ENCODE results near the gene SCLY.
"Not testable (repeated sequence)": the region's sequence is repeated elsewhere in the genome, so short reads cannot be mapped to it uniquely, and the experiment has no call there.

SCLY gene

DNA sequence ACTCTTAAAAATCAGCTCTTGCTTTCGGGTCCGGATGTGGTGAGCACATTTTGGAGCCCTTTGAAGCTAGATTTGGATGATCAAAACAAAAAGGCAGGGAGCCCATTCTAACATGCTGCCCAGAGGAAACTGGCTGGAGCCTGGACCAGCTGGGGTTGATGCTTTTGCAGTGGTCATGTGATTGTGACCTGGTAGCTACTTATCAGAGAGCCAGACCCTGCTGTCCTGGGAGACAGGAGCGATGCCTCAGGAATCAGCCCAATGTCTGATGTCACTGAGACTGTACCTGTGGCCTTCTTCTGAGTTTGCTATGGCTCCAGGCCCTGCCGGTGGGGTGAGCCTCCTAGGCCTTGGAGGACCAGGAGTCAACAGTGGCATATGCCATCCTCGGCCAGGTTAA is 18.7 kb upstream of the SCLY start:
- no peak for DNase-seq

DNA sequence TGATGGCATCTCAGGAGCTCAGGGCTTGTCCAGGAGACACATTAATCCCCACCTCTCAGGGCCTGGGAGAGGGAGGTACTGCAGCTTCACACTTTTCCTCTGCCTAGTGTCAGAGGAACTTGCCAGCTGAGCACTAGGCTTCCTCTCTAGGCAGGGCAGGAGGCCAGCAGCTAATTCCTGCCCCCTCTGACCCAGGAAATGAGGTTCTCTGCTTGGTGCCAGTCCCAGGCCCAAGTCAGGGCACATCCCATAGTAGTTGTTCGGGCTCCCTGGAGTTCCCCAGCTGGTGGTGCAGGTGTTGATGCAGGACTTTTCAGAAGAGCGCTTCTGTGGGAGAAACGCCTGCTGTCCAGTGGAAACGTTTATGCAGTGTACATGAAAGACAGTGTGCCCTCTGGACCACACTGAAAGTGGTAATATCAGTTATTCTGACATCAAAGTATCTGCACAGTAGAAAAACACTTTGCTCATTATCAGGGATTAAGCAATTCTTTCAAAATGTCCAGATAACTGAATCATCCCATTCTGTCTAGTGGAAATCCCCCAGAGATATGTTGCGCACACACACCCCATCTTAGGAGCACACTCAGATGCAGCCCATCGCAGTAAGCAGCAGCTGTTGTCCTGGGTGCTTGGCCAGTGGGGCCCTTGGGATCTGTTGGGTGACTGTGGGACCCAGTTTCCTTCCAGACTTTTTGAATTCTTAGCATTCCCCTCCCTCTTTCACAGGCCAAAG is 17.8 kb upstream of the SCLY start:
- no peak for DNase-seq

- no peak for DNase-seq
Observed at GRCh38 chr2:238043851-238044250, 16.9 kb upstream of the SCLY start.

- DNase-seq: no peak
Observed at GRCh38 chr2:238045575-238045974, 15.2 kb upstream of the SCLY start.

GRCh38 chr2:238046725-238047270 is 14.0 kb upstream of the SCLY start:
- DNase-seq: no peak

DNA sequence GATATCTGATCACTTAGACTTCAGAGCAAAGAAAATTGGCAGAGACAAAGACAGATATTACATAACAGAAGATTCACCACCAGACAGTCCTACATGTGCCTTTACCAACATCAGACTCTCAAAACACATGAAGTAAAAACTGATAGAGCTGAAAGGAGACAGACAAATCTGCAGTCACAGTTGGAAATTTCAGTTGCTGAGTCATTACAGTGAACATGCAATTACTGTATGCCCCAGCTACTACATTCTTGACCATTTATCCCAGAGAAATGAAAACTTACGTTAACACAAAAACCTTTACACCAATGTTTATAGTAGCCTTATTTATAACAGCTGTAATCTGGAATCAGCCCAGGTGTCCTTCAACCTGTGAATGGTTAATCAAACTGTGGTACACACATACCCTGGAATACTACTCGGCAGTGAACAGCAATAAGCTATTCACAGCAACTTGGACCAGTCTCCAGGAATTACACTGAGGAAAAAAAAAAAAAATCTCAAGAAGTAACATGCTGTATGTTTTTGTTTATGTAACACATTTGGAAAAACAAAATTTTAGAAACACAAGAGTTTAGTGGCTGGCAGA is 7.5 kb upstream of the SCLY start:
- no peak for DNase-seq

DNA sequence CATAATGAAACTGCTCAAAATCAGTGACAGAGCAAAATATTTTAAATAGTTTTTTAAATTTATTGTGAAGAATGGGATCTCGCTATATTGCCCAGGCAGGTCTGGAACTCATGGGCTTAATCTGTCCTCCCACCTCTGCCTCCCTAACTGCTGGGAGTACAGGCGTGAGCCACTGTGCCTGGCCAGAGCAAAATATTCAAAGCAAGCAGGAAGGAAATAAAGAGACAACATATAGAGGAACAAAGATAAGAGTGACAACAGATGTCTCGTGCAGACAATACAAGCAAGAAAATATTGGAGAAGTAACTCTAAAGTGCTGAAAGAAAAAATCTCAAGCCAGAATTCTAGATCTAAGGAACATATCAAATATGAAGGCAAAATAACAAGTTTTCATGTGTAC is 5.0 kb upstream of the SCLY start:
- DNase-seq: no peak

- DNase-seq: peak; percentile 45
Observed at GRCh38 chr2:238057696-238058575, 2.9 kb upstream of the SCLY start.

DNA sequence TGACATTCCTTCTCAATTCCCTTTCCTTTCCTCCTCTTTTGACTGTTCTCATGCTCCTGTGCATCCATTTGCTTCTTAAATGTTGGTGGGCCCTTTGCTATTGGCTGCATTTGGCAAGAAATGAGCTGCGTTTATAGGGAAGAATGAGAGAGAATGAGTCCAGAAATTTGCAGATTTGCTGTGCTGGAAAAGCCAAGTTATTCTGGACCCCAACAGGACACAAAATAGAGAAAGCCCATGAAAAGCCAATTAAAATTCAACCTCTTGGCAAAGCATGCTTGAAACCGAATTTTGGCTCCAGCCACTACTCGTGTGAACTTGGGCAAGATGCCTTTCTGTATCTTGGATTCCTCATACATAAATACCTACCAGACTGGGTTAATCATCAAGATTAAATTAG is 1.3 kb upstream of the SCLY start:
- no peak for DNase-seq

- no peak for DNase-seq
Observed at GRCh38 chr2:238060096-238060541, 682 bp upstream of the SCLY start.

DNA sequence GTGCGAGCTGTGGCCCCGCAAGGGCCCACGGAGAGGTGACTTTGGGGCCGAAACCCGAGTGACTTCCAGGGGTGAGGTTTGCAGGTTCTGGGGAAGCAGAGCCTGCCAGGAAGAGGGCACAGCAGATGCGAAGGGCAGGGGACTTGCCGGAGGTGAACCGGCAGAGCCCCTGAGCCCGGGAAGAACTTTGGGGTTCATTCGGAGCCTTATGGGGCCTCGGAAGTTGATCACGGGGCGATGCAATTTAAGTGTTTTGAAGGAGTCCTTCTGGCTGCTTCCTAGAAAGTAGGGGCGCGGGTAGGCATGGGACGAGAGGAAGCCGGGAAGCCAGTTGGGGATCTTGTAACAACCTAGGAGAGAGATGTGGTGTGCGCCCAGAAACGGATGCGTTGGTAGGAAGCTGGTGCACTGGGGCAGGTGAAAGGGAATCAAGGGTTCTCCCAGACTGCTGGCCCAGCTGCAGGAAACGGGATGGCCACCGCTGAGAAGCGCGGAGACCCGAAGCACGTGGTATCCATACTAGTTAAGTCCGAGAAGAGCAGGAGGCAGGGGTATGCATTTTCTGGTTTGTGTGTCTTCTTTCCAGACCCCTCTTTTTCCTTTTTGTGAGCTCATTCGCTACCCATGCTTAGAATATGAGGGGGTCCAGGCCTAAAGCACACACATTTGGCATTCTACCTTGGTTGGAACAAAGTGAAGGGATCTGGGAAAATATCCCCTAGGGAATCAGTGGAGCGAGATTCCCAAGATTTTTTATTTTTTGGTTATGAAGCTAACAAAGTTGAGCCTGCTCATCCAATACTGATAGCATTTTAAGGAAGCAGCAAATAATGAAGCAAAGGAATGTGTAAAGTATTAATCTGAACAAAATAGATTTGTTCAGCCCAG is 758 bp downstream of the SCLY start:
- peak; percentile 75 for DNase-seq

GRCh38 chr2:238063414-238064189 is 2.8 kb downstream of the SCLY start:
- DNase-seq: peak; percentile 37

DNA sequence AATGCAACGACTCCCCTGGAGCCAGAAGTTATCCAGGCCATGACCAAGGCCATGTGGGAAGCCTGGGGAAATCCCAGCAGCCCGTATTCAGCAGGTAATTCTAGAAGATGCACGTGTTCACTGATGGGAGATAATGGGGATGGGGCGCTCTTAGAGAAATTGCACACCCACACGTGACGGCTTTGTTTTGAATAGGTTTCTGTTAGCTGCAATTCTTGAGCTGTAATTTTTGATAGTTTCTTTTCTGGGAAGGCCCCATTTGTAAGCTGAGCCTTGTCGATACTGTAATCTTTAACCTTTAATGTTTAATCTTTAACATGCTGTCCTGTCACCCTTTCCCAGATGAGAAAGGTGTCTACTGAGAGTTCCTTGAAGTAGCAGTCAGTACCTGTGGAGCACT is 3.6 kb downstream of the SCLY start:
- DNase-seq: no peak

- DNase-seq: no peak
Observed at GRCh38 chr2:238065071-238065846, 4.5 kb downstream of the SCLY start.

DNA sequence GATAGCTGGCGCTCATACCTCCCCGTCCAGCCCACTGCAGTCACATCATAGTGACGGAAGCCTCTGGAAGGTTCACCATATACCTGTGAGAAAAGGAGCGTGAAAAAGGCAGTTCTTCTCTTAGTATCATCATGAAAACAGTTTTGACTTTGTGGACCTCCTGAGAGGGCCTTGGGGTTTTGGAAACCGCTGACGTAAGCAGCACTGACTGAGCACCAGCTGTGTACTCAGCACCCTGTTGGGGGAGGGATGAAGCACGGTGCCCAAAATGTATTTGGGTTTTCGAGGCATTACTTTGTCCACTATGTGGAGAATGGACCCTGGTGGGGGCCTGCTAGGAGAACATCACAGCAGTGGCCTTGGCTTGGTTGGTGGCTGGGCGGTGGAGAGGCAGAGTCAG is 5.4 kb downstream of the SCLY start:
- no peak for DNase-seq

GRCh38 chr2:238066718-238067117 is 5.9 kb downstream of the SCLY start:
- not testable (repeated sequence) for DNase-seq

DNA sequence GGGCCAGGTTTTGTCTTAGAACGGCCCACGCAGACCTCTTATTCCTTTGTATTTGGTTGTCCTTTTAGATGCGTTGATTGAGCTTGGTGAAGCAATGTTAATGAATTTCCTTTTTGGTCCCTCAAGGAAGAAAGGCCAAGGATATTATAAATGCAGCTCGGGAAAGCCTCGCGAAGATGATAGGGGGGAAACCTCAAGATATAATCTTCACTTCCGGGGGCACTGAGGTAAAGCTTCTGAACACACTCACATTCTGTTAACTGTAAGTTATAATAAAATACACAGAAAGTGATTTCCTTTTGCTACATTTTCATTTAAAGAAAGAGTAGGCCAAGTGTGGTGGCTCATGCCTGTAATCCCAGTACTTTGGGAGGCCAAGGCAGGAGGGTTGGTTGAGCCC is 7.1 kb downstream of the SCLY start:
- no peak for DNase-seq

DNA sequence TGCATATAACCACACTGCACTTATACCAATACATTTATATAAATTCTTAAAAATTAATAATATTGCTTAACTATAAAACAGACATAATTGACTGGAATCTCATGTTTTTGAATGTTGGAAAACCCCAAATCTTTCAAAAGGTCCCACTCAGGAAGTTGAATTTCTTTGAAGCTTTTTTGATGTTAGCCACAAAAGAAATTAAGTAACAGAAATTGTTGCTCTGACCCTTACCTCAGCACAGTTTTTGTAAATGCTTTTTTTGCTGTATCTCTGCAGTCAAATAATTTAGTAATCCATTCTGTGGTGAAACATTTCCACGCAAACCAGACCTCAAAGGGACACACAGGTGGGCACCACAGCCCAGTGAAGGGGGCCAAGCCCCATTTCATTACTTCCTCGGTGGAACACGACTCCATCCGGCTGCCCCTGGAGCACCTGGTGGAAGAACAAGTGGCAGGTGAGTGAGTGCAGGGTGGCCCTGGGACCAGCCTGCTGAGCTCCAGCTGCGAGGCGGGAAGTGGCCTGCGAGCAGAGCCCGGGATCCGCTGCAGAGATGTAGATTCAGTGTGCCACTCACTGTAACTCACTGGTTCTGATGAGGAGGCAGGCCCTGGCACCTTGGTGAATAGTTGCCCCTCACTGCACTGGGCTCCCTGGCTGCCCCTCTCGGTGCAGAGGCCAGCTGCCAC is 8.4 kb downstream of the SCLY start:
- peak; percentile 35 for DNase-seq

DNA sequence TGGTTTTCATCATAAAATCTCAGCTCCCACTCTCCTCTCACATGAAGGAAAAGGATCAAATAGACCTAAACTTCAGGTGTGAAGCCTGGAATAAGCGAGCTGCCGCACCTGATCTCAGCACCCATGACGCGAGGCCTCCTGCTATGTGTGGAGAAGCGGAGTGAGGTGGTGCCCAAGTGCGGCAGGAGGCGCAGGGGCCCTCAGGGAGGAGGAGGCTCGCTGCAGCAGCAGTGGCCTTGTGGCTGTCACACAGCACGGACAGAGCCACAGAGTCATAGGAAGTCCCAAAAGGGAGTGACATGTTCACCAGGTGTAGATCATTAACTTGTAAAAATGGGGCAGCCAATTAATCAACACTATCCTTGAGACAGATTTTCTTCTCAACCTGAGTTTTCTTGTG is 9.1 kb downstream of the SCLY start:
- DNase-seq: no peak

DNA sequence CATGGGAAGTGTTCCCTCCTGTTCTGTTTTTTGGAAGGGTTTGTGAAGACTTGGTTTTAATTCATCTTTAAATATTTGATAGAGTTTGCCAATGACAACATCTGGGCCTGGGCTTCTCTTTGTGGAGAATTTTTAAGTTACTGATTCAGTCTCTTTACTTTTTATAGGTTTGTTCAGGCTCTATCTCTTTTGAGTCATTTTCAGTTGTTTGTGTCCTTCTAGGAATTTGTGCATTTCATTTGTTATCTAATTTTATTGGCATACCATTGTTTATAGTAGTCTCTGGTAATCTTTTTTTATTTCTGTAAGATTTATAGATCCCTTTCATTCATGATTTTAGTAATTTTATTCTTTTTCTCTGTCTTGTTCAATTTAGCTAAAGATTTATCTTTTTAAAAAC is 14.6 kb downstream of the SCLY start:
- no peak for DNase-seq
